A673 (cell line): ENCODE data around the gene NPTX2.

Source experiments
- EZH2 ChIP-seq: fragments of 200-600 bp; sonication (generic); IDR thresholded peaks from 2 replicates; pipeline ENCODE4 v1.6.1; 2017; ENCODE audit warnings: borderline replicate concordance, low read depth, mild to moderate bottlenecking, mixed read lengths, antibody characterized with exemption, low read length; ENCODE audit not compliant: poor library complexity, severe bottlenecking
- TF ChIP-seq, protein P1 (sequence below): fragments of 300-800, 200-600 bp; sonication (generic); conservative IDR thresholded peaks from 2 replicates; pipeline ENCODE4 v1.5.1; 2017; ENCODE audit warnings: low read depth, mild to moderate bottlenecking, antibody characterized with exemption, low read length, moderate library complexity, mixed read lengths

DNA sequence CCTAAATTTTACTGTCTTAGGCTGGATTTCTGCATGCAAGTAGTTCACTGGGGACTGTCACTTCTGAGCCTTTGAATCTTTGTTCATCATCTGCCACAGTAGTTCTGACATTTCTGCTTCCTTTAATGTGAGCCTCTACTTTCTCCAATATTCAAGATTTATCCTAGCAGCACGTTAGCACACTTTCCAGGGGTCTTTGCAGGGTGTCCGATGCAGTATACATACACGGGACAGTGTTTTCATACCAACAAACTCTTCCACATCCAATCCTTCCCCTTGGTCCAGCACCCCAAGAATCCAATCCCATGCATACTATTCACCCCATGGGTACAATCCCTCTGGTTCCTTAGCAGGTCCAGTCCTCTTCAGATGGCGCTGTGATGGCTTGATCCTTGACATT lies 22.7 kb upstream of the NPTX2 start:
- TF ChIP-seq, protein P1, sequence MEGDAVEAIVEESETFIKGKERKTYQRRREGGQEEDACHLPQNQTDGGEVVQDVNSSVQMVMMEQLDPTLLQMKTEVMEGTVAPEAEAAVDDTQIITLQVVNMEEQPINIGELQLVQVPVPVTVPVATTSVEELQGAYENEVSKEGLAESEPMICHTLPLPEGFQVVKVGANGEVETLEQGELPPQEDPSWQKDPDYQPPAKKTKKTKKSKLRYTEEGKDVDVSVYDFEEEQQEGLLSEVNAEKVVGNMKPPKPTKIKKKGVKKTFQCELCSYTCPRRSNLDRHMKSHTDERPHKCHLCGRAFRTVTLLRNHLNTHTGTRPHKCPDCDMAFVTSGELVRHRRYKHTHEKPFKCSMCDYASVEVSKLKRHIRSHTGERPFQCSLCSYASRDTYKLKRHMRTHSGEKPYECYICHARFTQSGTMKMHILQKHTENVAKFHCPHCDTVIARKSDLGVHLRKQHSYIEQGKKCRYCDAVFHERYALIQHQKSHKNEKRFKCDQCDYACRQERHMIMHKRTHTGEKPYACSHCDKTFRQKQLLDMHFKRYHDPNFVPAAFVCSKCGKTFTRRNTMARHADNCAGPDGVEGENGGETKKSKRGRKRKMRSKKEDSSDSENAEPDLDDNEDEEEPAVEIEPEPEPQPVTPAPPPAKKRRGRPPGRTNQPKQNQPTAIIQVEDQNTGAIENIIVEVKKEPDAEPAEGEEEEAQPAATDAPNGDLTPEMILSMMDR = no peak
- TF ChIP-seq EZH2 = no peak
